CD4-positive, alpha-beta T cell treated with Interleukin-4 for 1 hour (primary cell): ENCODE data around the gene ABHD10.
A peak's percentile ranks its signal among the peaks of the same experiment; 100 is the strongest.

Experiments used
- DNase-seq, 2 donors: peaks; one replicate each; pipeline ENCODE4 v3.0.0-alpha.2; 2020 to 2022

Gene ABHD10

DNA sequence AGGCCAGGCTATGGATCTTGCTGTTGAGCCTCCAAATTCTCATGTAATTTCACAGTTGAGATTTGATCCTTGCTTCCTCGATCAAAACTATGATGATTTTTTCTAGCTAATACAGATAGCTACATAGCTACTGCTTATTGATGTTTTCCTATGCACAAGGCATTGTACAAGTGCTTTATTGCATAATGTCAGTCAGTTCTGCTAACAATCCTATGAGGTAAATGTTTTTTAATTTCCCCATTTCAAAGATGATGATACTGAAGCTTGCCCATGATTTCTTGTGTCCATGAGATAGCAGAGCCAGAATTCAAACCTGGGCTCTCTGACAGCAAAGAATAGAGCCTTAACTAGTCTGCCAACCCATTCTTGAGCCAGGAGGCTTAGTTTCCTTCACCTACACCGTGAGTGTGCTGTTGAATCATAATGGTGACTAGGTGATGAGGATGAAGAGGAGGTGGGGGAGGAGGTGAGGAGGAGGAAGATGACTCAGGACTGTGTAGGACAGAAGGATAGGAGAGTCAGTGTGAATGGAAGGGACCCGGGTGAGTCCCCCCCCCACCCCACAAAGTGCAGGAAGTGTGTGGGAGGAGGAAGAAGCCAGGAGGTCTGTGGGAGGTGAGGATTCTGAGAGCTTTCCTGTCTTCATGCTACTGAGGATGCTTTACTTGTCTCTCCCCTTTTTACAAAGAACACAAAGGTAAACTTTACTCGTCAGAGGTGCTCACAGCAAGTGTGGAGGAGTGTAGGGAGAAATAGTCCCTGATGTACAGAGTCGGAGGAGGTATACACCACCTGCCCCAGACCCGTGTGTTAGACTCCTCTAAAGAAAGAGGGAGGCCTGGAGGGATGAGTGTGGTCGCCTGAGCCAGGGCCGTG, 23.5 kb downstream of the ABHD10 start:
- no peak for DNase-seq

GRCh38 chr3:112003321-112004080, 24.7 kb downstream of the ABHD10 start:
- DNase-seq = no peak

DNA sequence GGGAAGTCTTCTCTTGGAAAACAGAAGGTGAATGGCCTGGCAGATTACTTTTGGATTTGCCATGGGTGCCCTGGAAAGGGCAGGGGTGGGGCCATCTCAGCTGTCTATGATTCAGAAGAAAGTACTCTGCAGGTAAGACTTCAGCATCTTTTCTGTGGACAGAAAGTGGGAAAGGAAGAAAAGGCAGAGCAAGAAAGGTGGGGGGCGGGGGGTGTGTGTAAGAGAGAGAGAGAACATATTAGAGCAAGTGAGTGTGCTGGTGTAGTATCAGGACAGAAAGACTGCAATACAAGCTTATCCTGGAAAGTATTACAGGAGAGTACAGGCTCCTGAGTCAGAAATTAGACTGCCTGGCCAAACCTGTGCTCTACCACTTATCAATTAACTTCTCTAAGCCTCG, 25.4 kb downstream of the ABHD10 start:
- DNase-seq = no peak

- DNase-seq = no peak
Observed at GRCh38 chr3:112004669-112005068, 25.8 kb downstream of the ABHD10 start.

DNA sequence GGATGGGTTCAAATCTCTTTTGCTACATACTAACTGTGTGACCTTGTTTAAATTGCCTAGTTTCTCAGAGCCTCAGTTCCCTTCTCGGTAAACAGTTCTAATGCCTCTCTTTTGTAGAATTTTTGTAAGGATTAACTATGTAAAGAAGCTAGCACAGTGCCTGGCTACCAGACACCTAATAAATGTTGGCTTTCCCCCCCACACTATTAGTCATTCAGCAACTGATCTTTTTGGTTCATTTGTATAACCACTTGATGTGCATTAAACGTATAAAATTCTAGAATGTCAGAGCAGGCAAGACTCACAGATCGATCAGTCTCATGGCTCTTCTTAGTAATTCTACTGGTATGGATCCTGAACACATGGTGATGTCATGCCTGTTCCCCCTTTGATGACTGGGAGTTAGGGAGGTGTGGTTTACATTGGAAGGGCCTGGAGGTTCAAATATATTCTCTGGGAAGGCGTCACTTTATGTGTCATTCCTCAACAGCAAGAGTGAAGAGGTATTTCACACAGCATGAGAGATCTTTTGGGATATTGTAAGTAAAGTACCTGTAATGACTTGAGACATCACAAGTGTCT, 26.4 kb downstream of the ABHD10 start:
- DNase-seq = no peak

GRCh38 chr3:112007633-112008032, 28.8 kb downstream of the ABHD10 start:
- DNase-seq = no peak

GRCh38 chr3:112009670-112010069, 30.8 kb downstream of the ABHD10 start:
- no peak for DNase-seq

DNA sequence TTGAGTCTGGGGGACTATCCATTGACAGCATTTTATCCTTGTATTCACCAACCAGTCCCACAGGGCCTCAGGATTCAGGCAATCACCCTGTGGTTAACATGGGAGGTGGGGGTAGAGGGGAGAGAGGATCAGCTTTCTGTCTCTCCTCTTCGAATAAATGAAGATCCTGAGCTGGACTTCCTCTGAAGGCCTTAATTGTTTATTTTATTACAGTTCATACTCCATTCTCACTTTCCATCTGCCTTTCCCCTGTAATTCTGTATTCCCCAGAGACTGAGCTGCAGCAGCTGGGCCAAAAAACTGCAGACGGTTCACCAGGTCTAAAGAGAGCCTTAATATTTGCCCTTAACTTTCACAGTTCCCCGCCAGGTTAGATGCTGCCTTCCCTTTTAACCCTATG, 31.8 kb downstream of the ABHD10 start:
- DNase-seq = no peak

DNA sequence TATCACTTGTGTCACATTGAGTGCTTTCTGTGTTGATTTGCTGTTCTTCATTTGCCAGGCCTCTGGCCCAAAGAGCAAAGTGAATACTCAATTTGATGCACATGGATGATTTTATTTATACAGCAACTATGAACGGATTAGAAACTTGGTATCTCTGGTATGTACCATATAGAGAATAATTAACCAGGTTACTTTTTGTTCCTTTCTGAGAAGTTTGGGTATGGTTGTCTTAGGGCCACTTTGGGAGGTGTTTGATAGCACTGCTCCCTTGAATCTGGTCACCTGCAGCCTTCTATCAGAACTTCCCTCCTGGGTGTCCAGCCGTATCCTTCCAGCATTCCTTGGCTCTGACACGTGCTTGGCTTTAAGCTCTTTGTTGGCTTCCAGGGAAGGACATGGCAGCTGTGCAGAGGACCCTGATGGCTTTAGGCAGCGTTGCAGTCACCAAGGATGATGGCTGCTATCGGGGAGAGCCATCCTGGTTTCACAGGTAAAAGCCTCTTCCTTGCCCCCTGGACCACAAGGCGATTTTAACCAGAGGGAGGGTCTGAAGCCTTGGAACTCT, 32.6 kb downstream of the ABHD10 start:
- no peak for DNase-seq

GRCh38 chr3:112012205-112012992, 33.6 kb downstream of the ABHD10 start:
- no peak for DNase-seq

DNA sequence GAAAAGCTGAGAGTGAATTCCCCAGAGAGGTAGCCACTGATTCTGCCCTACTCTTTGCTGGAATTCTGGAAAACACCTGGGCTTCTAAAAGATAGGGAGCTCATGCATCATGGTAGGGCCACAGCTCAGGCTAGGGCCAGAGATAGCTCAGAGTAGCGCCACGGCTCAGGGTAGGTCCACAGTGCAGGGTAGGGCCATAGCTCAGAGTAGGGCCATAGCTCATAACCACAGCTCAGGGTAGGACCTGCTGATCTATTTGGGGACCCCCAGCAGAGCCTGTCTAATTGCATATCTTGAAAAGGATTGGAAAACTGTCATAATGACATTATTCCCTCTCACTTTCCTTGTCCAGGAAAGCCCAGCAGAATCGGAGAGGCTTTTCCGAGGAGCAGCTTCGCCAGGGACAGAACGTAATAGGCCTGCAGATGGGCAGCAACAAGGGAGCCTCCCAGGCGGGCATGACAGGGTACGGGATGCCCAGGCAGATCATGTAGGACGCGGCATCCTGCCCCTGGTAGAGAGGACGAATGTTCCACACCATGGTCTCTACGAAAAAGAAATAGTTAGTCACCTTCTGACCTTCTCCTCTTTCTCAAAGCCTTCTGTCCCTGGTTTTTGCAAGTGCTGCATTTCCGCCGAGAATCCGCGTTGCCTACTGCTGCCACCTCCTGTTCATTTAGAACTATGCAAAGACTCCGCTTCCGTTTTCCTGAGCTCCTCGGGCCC, 34.4 kb downstream of the ABHD10 start:
- peak; percentile 51 to 63 for DNase-seq

DNA sequence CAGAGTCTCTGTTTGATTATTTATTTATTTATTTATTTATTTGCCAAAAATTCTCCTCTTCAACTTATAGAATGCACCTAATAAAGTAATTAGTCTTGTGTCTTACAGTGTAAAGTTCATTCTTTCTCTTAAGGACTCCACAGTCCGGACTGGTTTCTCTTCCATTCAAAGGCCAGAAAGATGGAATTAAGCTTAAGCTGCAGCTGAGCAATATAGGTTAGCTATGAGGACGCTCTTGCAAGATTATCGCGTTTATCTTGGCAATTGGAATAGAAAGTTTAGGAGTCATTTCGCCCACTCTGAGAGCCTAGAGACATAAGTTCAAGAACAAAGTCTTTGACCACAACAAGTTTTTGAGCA, 34.9 kb downstream of the ABHD10 start:
- DNase-seq = no peak

GRCh38 chr3:112017091-112017490, 38.3 kb downstream of the ABHD10 start:
- DNase-seq = no peak

GRCh38 chr3:112018712-112019111, 39.9 kb downstream of the ABHD10 start:
- no peak for DNase-seq

GRCh38 chr3:112019716-112020115, 40.9 kb downstream of the ABHD10 start:
- DNase-seq = no peak

- DNase-seq = no peak
Observed at GRCh38 chr3:112020674-112021085, 41.9 kb downstream of the ABHD10 start.

DNA sequence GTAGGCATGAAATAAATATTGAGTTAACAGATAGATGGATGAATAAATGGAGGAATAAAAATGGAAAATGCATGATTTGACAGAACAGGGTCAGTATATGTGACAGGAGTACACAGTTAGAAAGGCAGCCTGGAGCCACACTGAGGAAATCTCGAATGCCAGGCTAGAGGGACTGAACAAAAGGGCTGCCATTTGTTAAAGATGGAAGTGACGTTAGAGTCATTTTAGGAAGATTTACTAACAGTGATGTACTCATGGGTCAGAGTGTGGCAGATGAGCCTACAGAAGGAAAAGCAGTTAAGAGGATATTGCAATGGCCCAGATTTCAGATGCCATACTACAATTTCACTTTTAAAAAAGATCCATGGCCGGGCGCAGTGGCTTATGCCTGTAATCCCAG, 48.3 kb downstream of the ABHD10 start:
- DNase-seq = no peak

- DNase-seq = no peak
Observed at GRCh38 chr3:112027826-112028225, 49.0 kb downstream of the ABHD10 start.

DNA sequence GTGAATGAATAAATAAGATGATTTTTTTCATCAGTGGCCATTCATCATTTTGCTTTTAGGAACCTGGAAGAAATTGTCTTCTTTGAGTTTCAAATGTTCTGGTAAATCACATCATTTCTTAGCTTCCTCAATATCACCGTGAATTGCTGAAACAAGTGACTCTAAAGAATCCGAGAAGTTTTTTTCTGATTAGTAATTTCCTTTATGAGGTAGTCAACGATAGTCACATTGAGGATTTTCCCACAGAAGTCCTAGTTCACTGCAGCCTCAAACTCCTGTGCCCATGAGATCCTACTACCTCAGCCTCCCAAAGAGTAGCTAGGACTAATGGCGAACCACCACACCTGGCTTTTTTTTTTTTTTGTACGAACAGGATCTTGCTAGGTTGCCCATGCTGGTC, 52.1 kb downstream of the ABHD10 start:
- DNase-seq = no peak

- DNase-seq = no peak
Observed at GRCh38 chr3:112032098-112032731, 53.4 kb downstream of the ABHD10 start.

- DNase-seq = no peak
Observed at GRCh38 chr3:112034436-112034835, 55.6 kb downstream of the ABHD10 start, which contains the start of gene TMPRSS7. Gene TMPRSS7, plus strand, starts transcription at chr3:112034736. Its CDS starts 110 bp downstream, at chr3:112034846.
